HG03558 (cell line): ENCODE measurements around the gene CNGB1.
A peak's percentile ranks its signal among the peaks of the same experiment; 100 is the strongest.
"Not testable (repeated sequence)": the region's sequence is repeated elsewhere in the genome, so short reads cannot be mapped to it uniquely, and the experiment has no call there.

ENCODE experiments used
- ATAC-seq: cut with Tn5 transposase; IDR thresholded peaks from one replicate; pipeline ENCODE4 v1.9.1; 2021; ENCODE audit warnings: moderate number of reproducible peaks; ENCODE audit not compliant: unreplicated experiment; ENCODE audit errors: extremely low read depth

The CNGB1 gene

GRCh38 chr16:57970970-57971369 lies at the start of gene CNGB1:
Gene CNGB1, minus strand, starts transcription at chr16:57971128. Its CDS starts 3,842 bp downstream, at chr16:57967286.
- no peak for ATAC-seq

DNA sequence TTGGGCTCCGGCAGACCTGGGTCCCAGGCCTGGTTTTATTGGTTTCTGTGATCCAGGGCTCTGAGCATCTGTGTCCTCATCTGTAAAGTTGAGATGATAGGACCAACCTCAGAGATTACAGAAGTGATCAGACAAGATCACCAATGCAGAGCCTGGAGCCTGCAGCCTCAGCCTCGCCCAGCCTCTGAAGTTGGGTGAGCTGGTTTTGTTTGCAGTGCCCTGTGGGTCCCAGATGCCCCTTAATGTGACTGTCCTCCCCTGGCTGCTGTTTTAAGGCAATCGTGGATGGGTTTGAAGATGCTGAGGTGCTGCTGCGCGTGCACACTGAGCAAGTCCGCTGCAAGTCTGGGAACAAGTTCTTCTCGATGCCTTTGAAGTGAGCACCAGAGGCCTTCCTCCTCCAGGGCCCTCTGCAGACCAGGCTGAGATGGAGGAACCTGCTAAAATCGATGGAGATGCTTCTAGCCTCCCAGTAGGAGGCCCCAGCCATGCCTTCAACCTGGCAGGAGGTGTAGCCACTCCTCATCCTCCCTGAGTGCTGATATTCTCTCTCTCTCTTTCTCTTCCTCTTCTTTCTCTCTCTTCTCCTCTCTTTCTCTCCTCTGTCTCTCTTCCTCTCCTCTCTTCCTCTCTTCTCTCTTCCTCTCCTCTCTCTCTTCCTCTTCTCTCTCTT lies 49.1 kb upstream of the CNGB1 start:
- ATAC-seq: no peak

DNA sequence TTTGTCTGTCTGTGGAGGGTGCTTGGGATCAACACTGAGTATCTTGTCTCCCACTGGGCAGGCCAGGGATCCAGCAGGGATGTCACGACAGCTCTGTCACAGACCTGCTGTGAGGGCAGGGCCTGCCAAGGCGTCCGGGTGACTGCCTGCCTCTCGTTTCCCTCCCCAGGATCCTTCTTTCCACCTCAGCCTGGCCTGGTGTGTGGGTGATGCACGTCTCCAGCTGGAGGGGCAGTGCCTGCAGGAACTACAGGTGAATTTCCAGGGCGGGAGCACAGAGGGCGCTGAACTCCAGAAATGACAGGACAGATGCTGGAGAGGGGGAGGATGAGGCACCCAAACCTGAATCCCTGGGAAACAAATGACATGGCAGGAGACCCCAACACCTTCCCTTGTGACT lies 47.9 kb upstream of the CNGB1 start:
- ATAC-seq: no peak

DNA sequence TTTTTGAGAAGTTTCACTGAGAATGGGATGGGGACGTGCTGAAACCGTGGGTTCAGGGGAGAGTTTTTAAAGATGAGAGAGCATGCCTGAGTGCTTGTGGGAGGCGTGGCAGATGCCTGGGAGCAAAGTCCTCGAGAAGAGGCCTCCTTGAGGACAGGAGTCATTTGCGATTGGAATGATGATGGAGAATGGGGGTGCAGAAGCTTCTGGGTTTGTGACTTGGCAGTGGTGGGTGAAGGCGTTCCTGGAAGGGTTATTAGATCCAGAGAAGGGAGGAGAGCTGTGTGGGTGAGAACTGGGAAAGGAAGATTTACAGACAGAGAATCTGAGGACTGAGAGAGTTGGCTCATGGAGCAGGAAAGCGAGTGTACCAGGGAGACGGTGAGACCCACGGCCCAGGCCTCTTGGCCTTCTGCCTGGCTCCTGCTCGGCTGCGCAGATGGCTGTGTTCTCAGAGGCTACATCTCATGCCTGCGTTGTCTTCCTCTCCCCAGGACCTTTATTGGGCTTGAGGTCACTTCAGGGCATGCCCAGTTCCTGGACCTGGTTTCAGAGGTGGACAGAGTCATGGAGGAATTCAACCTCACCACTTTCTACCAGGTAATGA lies 46.0 kb upstream of the CNGB1 start:
- no peak for ATAC-seq

- no peak for ATAC-seq
Measured at GRCh38 chr16:58013201-58013956, 42.5 kb upstream of the CNGB1 start.

DNA sequence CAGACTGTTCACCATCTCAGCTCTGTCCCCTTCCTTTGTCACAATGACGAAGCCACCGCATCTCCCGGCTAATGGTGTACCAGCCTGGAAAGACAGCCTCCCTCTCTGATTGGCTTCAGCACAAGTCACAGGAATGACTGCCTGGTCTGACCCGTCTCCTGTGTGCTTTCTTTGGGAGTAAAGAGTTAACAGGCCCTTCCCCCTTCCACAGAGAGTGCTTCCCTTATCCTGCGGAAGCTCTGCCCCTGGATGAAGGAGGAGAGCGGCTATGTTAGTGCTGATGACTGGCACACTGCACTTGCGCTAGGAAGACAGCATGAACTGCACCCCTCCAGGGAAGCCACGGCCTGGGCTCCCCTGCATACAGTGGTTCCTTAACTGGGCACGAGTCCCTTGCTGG lies 41.6 kb upstream of the CNGB1 start:
- no peak for ATAC-seq

GRCh38 chr16:58011652-58012051 lies 40.7 kb upstream of the CNGB1 start:
- ATAC-seq: no peak

DNA sequence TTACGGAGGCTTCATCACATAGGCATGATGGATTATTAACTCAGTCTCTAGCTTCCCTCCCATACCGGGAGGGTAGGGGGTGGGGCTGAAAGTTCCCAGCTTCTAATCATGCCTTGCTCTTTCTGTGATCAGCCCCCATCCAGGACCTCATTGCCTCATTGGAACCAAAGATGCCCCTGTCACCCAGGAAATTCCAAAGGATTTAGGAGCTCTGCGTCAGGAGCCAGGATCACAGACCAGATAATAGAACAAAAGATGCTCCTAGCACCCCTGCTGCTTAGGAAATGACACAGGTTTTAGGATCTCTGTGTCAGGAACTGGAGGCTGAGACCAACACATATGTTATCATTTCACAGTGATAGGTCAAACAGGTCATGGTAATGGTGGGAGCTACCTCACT lies 40.0 kb upstream of the CNGB1 start:
- no peak for ATAC-seq

GRCh38 chr16:58009856-58010416 lies 39.0 kb upstream of the CNGB1 start:
- ATAC-seq: no peak

GRCh38 chr16:58004736-58005135 lies 33.8 kb upstream of the CNGB1 start:
- ATAC-seq: not testable (repeated sequence)

- ATAC-seq: no peak
Measured at GRCh38 chr16:58002936-58003335, 32.0 kb upstream of the CNGB1 start.

DNA sequence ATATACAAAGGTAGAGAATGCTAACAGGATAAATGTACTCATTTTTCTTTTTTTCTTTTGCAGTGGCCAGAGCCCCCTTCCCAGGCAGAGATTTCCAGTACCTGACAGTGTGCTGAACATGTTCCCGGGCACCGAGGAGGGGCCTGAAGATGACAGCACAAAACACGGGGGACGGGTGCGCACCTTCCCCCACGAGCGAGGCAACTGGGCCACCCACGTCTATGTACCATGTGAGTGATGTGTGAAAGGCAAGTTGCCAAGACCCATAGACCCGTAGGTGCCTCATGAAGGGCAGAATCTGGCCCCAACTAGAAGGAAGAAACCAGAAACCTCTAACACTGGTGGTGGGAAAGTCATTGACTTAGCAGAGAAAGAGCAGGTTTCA lies 31.5 kb upstream of the CNGB1 start:
- no peak for ATAC-seq

DNA sequence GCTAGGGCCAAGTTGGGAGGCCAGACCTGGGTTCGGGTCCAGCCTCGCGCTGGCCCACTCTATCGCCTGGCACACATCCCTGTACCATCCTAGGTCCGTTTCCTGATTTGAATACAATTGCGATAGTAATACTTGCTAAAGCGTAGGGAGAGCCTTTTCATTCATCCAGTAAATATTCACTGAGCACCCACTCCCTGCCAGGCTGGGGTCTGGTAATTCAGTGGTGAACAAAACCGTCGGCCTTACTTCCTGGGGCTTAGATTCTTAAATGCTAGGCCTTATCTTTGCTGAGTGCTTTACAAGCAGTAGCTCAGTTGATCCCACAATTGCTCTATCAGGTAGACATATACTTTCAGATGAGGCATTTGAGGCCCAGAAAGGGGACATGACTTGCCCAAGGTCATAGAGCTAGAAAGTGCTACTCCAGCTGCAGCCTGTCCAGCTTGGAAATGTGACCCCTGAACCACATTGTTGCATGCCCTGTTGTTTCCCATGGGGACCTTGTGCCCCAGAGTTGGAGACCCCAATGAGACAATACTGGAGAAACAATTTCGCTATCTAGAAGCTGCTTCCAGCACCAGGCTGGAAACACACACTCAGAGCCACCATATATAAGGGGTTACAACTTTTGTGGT lies 31.0 kb upstream of the CNGB1 start:
- no peak for ATAC-seq

GRCh38 chr16:58000706-58001676 lies 30.1 kb upstream of the CNGB1 start, which contains the start of gene USB1:
Gene USB1, plus strand, starts transcription at chr16:58001407. Its CDS starts 77 bp downstream, at chr16:58001484.
- peak; percentile 66 for ATAC-seq

GRCh38 chr16:57999971-58000705 lies 29.2 kb upstream of the CNGB1 start, which contains the start of gene ZNF319:
Gene ZNF319, minus strand, starts transcription at chr16:58000672. Its CDS starts 2,407 bp downstream, at chr16:57998265.
- no peak for ATAC-seq

DNA sequence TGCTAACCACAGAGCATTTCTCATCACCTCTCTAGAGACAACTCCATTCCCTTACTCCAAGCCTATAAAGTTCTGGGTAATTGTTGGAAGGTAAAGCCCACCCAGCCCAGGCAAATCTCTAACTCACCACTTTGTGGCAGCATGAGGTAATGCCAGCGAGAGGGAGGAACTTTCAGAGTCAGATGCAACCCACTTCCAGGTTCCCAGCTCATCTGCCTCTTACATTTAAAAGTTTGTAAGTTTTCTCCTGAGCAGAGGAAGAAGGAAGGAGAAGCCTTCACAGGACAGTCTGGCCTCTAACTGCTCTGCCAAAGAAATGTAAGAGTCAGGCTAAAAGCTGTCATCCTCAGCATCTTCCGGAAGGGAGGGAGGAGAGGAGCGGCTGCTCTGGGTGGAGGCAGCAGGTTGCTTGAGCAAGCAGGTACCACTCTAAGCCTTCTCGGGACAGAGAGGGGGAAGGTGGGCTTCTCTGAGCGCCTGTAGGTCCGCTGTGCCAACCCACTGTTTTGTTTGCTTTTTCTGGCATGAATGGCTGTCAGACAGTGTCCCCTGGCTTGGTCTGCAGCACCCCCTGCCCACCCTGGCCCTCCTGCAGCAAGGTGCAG lies 28.5 kb upstream of the CNGB1 start:
- no peak for ATAC-seq

GRCh38 chr16:57998992-57999365 lies 28.1 kb upstream of the CNGB1 start:
- ATAC-seq: no peak

GRCh38 chr16:57998486-57998885 lies 27.6 kb upstream of the CNGB1 start:
- no peak for ATAC-seq
